IPS-18a (cell line): ENCODE results near the gene FAM13B.
A peak's percentile ranks its signal among the peaks of the same experiment; 100 is the strongest.
"Not testable (repeated sequence)": the region's sequence is repeated elsewhere in the genome, so short reads cannot be mapped to it uniquely, and the experiment has no call there.

Source experiments
- H3K27ac ChIP-seq: one replicate; pipeline ENCODE4 v1.5.1; 2013; ENCODE audit warnings: low read length
- H3K27me3 ChIP-seq: one replicate; pipeline ENCODE4 v1.6.1; 2013; ENCODE audit warnings: mild to moderate bottlenecking, low read length; ENCODE audit not compliant: control insufficient read depth, insufficient read depth
- H3K36me3 ChIP-seq: one replicate; pipeline ENCODE4 v1.6.1; 2013; ENCODE audit warnings: low read depth, low read length; ENCODE audit not compliant: control insufficient read depth
- H3K4me1 ChIP-seq: one replicate; pipeline ENCODE4 v1.6.1; 2013; ENCODE audit warnings: low read depth, low read length; ENCODE audit not compliant: control insufficient read depth
- H3K4me3 ChIP-seq: one replicate; pipeline ENCODE4 v1.5.1; 2013; ENCODE audit warnings: low read length
- H3K9ac ChIP-seq: one replicate; pipeline ENCODE4 v1.6.1; 2013; ENCODE audit warnings: mild to moderate bottlenecking, low read length, moderate library complexity
- H3K9me3 ChIP-seq: one replicate; pipeline ENCODE4 v1.6.1; 2013; ENCODE audit warnings: low read depth, low read length; ENCODE audit not compliant: control insufficient read depth

The FAM13B gene

GRCh38 chr5:138032572-138033385 lies at the start of gene FAM13B:
Gene FAM13B, minus strand, starts transcription at chr5:138033079. Its CDS starts 13,968 bp downstream, at chr5:138019111.
- H3K27me3 ChIP-seq: no peaks in the 10 kb centered on the region
- H3K9me3 ChIP-seq: no peaks in the 10 kb centered on the region
- H3K36me3 ChIP-seq: no peaks in the 10 kb centered on the region
- peak within 1 kb of the TSS; percentile 88 for H3K4me3 ChIP-seq
- peak within 1 kb of the TSS; percentile 83 for H3K27ac ChIP-seq
- H3K4me1 ChIP-seq: peaks cover 5% of the 10 kb centered on the region
- H3K9ac ChIP-seq: peak within 1 kb of the TSS; percentile 87

GRCh38 chr5:138082033-138082432 lies 49.2 kb upstream of the FAM13B start:
- Histone ChIP-seq H3K9me3 (no peaks in the 10 kb centered on the region), H3K36me3 (no peaks in the 10 kb centered on the region), H3K4me3 (no peak overlapping the region), H3K27me3 (no peaks in the 10 kb centered on the region), H3K27ac (no peak overlapping the region), H3K4me1 (peaks cover 17% of the 10 kb centered on the region), H3K9ac (no peak overlapping the region)

GRCh38 chr5:138078006-138078643 lies 45.2 kb upstream of the FAM13B start:
- H3K27me3 ChIP-seq: no peaks in the 10 kb centered on the region

GRCh38 chr5:138077064-138077696 lies 44.3 kb upstream of the FAM13B start:
- Histone ChIP-seq H3K9me3 (no peaks in the 10 kb centered on the region), H3K4me3 (no peak overlapping the region), H3K4me1 (peaks cover 14% of the 10 kb centered on the region), H3K36me3 (no peaks in the 10 kb centered on the region), H3K27me3 (no peaks in the 10 kb centered on the region), H3K27ac (no peak overlapping the region), H3K9ac (no peak overlapping the region)

More at GRCh38 chr5:138078006-138078643, 45.2 kb upstream of the FAM13B start:
- H3K9ac ChIP-seq: no peak overlapping the region
- H3K36me3 ChIP-seq: no peaks in the 10 kb centered on the region
- H3K4me3 ChIP-seq: no peak overlapping the region
- no peak overlapping the region for H3K27ac ChIP-seq
- H3K9me3 ChIP-seq: no peaks in the 10 kb centered on the region
- peaks cover 14% of the 10 kb centered on the region for H3K4me1 ChIP-seq

- not testable (repeated sequence) for H3K9me3 ChIP-seq, H3K4me3 ChIP-seq, H3K4me1 ChIP-seq, H3K36me3 ChIP-seq, H3K27me3 ChIP-seq, H3K27ac ChIP-seq, H3K9ac ChIP-seq
Measured at GRCh38 chr5:138070026-138070425, 37.1 kb upstream of the FAM13B start.

GRCh38 chr5:138068742-138069600 lies 36.1 kb upstream of the FAM13B start:
- no peaks in the 10 kb centered on the region for H3K9me3 ChIP-seq
- no peaks in the 10 kb centered on the region for H3K36me3 ChIP-seq
- H3K27me3 ChIP-seq: no peaks in the 10 kb centered on the region
- H3K27ac ChIP-seq: no peak overlapping the region
- H3K4me3 ChIP-seq: no peak overlapping the region
- no peak overlapping the region for H3K9ac ChIP-seq
- no peaks in the 10 kb centered on the region for H3K4me1 ChIP-seq

- H3K27ac ChIP-seq: no peak overlapping the region
- no peaks in the 10 kb centered on the region for H3K9me3 ChIP-seq
- no peaks in the 10 kb centered on the region for H3K36me3 ChIP-seq
Measured at GRCh38 chr5:138067945-138068344, 35.1 kb upstream of the FAM13B start.

GRCh38 chr5:138065102-138065501 lies 32.2 kb upstream of the FAM13B start:
- Histone ChIP-seq H3K9ac (no peak overlapping the region), H3K9me3 (no peaks in the 10 kb centered on the region), H3K4me1 (no peaks in the 10 kb centered on the region), H3K36me3 (no peaks in the 10 kb centered on the region), H3K27ac (no peak overlapping the region), H3K27me3 (no peaks in the 10 kb centered on the region), H3K4me3 (no peak overlapping the region)

More at GRCh38 chr5:138067945-138068344, 35.1 kb upstream of the FAM13B start:
- H3K9ac ChIP-seq: no peak overlapping the region
- H3K4me1 ChIP-seq: no peaks in the 10 kb centered on the region
- H3K27me3 ChIP-seq: no peaks in the 10 kb centered on the region
- H3K4me3 ChIP-seq: no peak overlapping the region

- H3K27me3 ChIP-seq: no peaks in the 10 kb centered on the region
- H3K27ac ChIP-seq: no peak overlapping the region
- no peaks in the 10 kb centered on the region for H3K4me1 ChIP-seq
- no peaks in the 10 kb centered on the region for H3K9me3 ChIP-seq
- H3K9ac ChIP-seq: no peak overlapping the region
- H3K36me3 ChIP-seq: no peaks in the 10 kb centered on the region
- H3K4me3 ChIP-seq: no peak overlapping the region
Measured at GRCh38 chr5:138064526-138064925, 31.6 kb upstream of the FAM13B start.

GRCh38 chr5:138054847-138055558 lies 22.1 kb upstream of the FAM13B start:
- H3K4me3 ChIP-seq: peak overlapping the region; percentile 52
- no peaks in the 10 kb centered on the region for H3K9me3 ChIP-seq
- no peaks in the 10 kb centered on the region for H3K4me1 ChIP-seq
- H3K27me3 ChIP-seq: no peaks in the 10 kb centered on the region
- H3K27ac ChIP-seq: no peak overlapping the region
- H3K36me3 ChIP-seq: no peaks in the 10 kb centered on the region
- peak overlapping the region; percentile 14 for H3K9ac ChIP-seq
